CD14-positive monocyte (primary cell): ENCODE results near the gene SHANK3. TPM values are rescaled to one million over a fixed set of nuclear protein-coding genes. Genes with fewer than 3 reads are reported as not detected.
A peak's percentile ranks its signal among the peaks of the same experiment; 100 is the strongest.

ENCODE experiments used
- DNase-seq, 3 donors: peaks; one replicate each; pipeline ENCODE4 v3.0.0-alpha.2; 2011 to 2022
- H2AFZ ChIP-seq: 2 replicates; pipeline ENCODE4 v1.6.0; 2012; ENCODE audit warnings: mild to moderate bottlenecking, low read depth, low read length, inconsistent platforms; ENCODE audit not compliant: insufficient read depth, poor library complexity, severe bottlenecking
- H3K27ac ChIP-seq, 2 donors: 1 replicate in 1 of 2; 2 replicates in 1 of 2; pipeline ENCODE4 v1.5.1; 2012 to 2013; ENCODE audit warnings: low read length in 2 of 2, control low read depth in 1 of 2, inconsistent platforms in 1 of 2, low read depth in 1 of 2, mild to moderate bottlenecking in 1 of 2
- H3K27me3 ChIP-seq, 2 donors: one replicate each; pipeline versions ENCODE4 v1.6.0 to v1.6.1; 2011 to 2013; ENCODE audit warnings: low read length in 2 of 2; ENCODE audit not compliant: control insufficient read depth in 2 of 2, insufficient read depth in 2 of 2
- H3K36me3 ChIP-seq, 2 donors: replicated peaks in 1 of 2; 1 replicate in 1 of 2; 2 replicates in 1 of 2; pipeline versions ENCODE4 v1.5.1 to v1.6.1; 2012 to 2013; ENCODE audit warnings: low read length in 2 of 2, control low read depth in 1 of 2, inconsistent platforms in 1 of 2, mild to moderate bottlenecking in 1 of 2; ENCODE audit not compliant: insufficient read depth in 2 of 2, control insufficient read depth in 1 of 2
- H3K4me1 ChIP-seq, 2 donors: 1 replicate in 1 of 2; 2 replicates in 1 of 2; pipeline versions ENCODE4 v1.5.1 to v1.6.1; 2012 to 2013; ENCODE audit warnings: low read length in 2 of 2, control low read depth in 1 of 2, inconsistent platforms in 1 of 2, mild to moderate bottlenecking in 1 of 2, moderate library complexity in 1 of 2; ENCODE audit not compliant: insufficient read depth in 2 of 2, control insufficient read depth in 1 of 2
- H3K4me2 ChIP-seq: replicated peaks from 2 replicates; pipeline ENCODE3; 2012; ENCODE audit warnings: low read length, moderate library complexity, mild to moderate bottlenecking; ENCODE audit not compliant: poor library complexity, severe bottlenecking; ENCODE audit errors: extremely low read depth
- H3K4me3 ChIP-seq, 3 experiments: fragments of 200-600 bp in 1 of 3; sonication (generic) in 1 of 3; replicated peaks in 1 of 3; 1 replicate in 2 of 3; 2 replicates in 1 of 3; pipeline ENCODE4 v1.5.1; 2011 to 2013; ENCODE audit warnings: low read length in 3 of 3, mild to moderate bottlenecking in 3 of 3, control low read depth in 2 of 3, low read depth in 2 of 3, inconsistent platforms in 1 of 3, moderate library complexity in 1 of 3
- H3K79me2 ChIP-seq: 2 replicates; pipeline ENCODE4 v1.6.0; 2012; ENCODE audit warnings: mild to moderate bottlenecking, control low read depth, inconsistent platforms, low read length, moderate library complexity; ENCODE audit not compliant: insufficient read depth
- H3K9ac ChIP-seq: 2 replicates; pipeline ENCODE4 v1.6.0; 2017; ENCODE audit warnings: low read length, mild to moderate bottlenecking; ENCODE audit not compliant: insufficient read depth, poor library complexity, severe bottlenecking
- H3K9me3 ChIP-seq, 2 donors: replicated peaks in 1 of 2; 1 replicate in 1 of 2; 2 replicates in 1 of 2; pipeline versions ENCODE4 v1.5.1 to v1.6.1; 2012 to 2013; ENCODE audit warnings: low read length in 2 of 2, control low read depth in 1 of 2; ENCODE audit not compliant: control insufficient read depth in 1 of 2, insufficient read depth in 1 of 2
- H4K20me1 ChIP-seq: 2 replicates; pipeline ENCODE4 v1.6.0; 2012; ENCODE audit warnings: mild to moderate bottlenecking, low read length, control low read depth, moderate library complexity; ENCODE audit not compliant: insufficient read depth
- H3K27ac Mint-ChIP-seq, 7 donors: one replicate each; pipeline ENCODE4 v1.8.0; 2020; ENCODE audit warnings: mild to moderate bottlenecking in 7 of 7, mixed read lengths in 7 of 7, moderate library complexity in 6 of 7, inconsistent platforms in 2 of 7
- H3K27me3 Mint-ChIP-seq, 3 donors: one replicate each; pipeline ENCODE4 v1.8.0; 2021 to 2022; ENCODE audit warnings: low read depth in 3 of 3, mild to moderate bottlenecking in 3 of 3, mixed read lengths in 3 of 3, moderate library complexity in 3 of 3, inconsistent platforms in 1 of 3
- H3K36me3 Mint-ChIP-seq, 2 donors: one replicate each; pipeline ENCODE4 v1.8.0; 2020; ENCODE audit warnings: mixed read lengths in 2 of 2, inconsistent platforms in 1 of 2, mild to moderate bottlenecking in 1 of 2
- H3K4me1 Mint-ChIP-seq: one replicate; pipeline ENCODE4 v1.8.0; 2020; ENCODE audit warnings: mild to moderate bottlenecking, mixed read lengths
- H3K4me3 Mint-ChIP-seq, 2 donors: one replicate each; pipeline ENCODE4 v1.8.0; 2020; ENCODE audit warnings: mild to moderate bottlenecking in 2 of 2, mixed read lengths in 2 of 2, moderate library complexity in 1 of 2
- H3K9me3 Mint-ChIP-seq, 7 donors: one replicate each; pipeline ENCODE4 v1.8.0; 2020 to 2022; ENCODE audit warnings: mixed read lengths in 7 of 7, mild to moderate bottlenecking in 6 of 7, moderate library complexity in 6 of 7, inconsistent platforms in 2 of 7
- WGBS: methylation state at CpG from one replicate; pipeline ENCODE4 v1.1.5; 2013; ENCODE audit warnings: missing lambda C conversion rate; ENCODE audit not compliant: insufficient coverage; 5-methylcytosine and 5-hydroxymethylcytosine counted together
- intact Hi-C, 2 donors: fragments of 100-400 bp; cut with micrococcal nuclease; formaldehyde crosslinking; loops; one replicate each; pipeline versions ENCODE4 v1.15.0 to v1.15.1; 2023
- polyA plus RNA-seq, 3 donors: library from polyadenylated mRNA; depleted of rRNA in 1 of 3; unstranded in 2 of 3; stranded (reverse) in 1 of 3; fragments of 300-500 nt in 2 of 3; fragments of >200 nt in 1 of 3; fragmentation: Illumina TruSeq in 2 of 3; gene quantifications; 1 replicate in 2 of 3; 2 replicates in 1 of 3; pipeline ENCODE4 v1.2.3, GENCODE V29; 2012 to 2021
- TF ChIP-seq, protein P1 (sequence below): fragments of 200-600 bp; IDR thresholded peaks from one replicate; pipeline ENCODE4 v1.8.0; 2022; ENCODE audit warnings: antibody characterized with exemption, mild to moderate bottlenecking

The SHANK3 gene
- polyA plus RNA-seq, 3 donors: not detected

DNA sequence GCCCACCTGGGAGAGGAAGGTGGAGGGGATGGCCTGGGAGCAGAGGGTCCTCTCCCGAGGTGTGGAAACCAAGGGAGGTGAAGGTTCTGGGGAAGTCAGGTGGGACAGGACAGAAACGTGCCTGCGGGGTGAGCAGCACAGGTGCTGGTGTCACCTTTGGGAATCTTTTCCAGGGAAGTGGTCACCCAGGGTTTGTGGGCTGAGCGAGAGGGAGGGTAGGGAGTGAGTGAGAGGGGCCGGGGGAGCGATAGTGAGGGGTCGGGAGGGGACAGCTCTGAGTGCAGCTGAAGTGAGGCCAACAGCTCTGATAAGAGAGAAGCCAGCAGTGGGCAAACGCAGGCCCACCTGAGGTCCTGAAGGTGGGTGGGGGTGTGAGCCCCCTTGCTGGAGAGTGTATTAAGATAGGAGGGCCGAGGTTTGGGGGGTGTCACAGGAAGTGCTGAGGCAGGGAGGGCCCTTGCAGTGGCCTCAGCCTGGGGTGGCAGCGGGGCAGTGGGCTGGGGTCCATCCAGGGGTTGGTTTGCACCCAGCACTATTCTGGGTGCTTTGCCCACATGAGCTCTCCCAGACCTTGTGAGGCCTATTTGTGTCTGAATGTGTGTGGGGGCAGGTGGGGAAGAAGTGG lies 1.6 kb upstream of the SHANK3 start:
- intact Hi-C loops: no loop called here
- Mint-ChIP-seq H3K27me3 (peaks cover 48 to 60% (median 50%) of the 10 kb centered on the region in 3 donors), H3K4me3 (peak overlapping the region in 1 of 2 donors; percentile 49), H3K4me1 (peaks cover 13% of the 10 kb centered on the region), H3K36me3 (peaks cover 0 to 6% of the 10 kb centered on the region in 2 donors), H3K27ac (no peak overlapping the region), H3K9me3 (peaks cover 0 to 12% (median 8%) of the 10 kb centered on the region in 7 donors)
- no peak overlapping the region for H3K27ac ChIP-seq
- 69% methylated on average over 10 of the region's 10 CpGs for WGBS
- peaks cover 12 to 14% of the 10 kb centered on the region in 2 donors for H3K4me1 ChIP-seq
- TF ChIP-seq, protein P1, sequence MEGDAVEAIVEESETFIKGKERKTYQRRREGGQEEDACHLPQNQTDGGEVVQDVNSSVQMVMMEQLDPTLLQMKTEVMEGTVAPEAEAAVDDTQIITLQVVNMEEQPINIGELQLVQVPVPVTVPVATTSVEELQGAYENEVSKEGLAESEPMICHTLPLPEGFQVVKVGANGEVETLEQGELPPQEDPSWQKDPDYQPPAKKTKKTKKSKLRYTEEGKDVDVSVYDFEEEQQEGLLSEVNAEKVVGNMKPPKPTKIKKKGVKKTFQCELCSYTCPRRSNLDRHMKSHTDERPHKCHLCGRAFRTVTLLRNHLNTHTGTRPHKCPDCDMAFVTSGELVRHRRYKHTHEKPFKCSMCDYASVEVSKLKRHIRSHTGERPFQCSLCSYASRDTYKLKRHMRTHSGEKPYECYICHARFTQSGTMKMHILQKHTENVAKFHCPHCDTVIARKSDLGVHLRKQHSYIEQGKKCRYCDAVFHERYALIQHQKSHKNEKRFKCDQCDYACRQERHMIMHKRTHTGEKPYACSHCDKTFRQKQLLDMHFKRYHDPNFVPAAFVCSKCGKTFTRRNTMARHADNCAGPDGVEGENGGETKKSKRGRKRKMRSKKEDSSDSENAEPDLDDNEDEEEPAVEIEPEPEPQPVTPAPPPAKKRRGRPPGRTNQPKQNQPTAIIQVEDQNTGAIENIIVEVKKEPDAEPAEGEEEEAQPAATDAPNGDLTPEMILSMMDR: no peak
- no peak overlapping the region for H3K9ac ChIP-seq
- no peak overlapping the region for H2AFZ ChIP-seq
- no peaks in the 10 kb centered on the region for H3K79me2 ChIP-seq
- peaks cover 18 to 47% of the 10 kb centered on the region in 2 donors for H3K27me3 ChIP-seq
- H3K4me3 ChIP-seq: no peak overlapping the region
- no peak overlapping the region for H3K4me2 ChIP-seq
- H3K9me3 ChIP-seq: peaks cover 3 to 16% of the 10 kb centered on the region in 2 donors
- H3K36me3 ChIP-seq: no peaks in the 10 kb centered on the region
- no peaks in the 10 kb centered on the region for H4K20me1 ChIP-seq
- DNase-seq: no peak

GRCh38 chr22:50671641-50672040 lies 982 bp upstream of the SHANK3 start:
- H3K4me3 Mint-ChIP-seq: peak overlapping the region in 1 of 2 donors; percentile 52
- peaks cover 13% of the 10 kb centered on the region for H3K4me1 Mint-ChIP-seq
- intact Hi-C loops: no loop called here
- H3K36me3 Mint-ChIP-seq: peaks cover 0 to 6% of the 10 kb centered on the region in 2 donors
- peaks cover 51 to 66% (median 54%) of the 10 kb centered on the region in 3 donors for H3K27me3 Mint-ChIP-seq
- no peaks in the 10 kb centered on the region for H3K36me3 ChIP-seq
- no peaks in the 10 kb centered on the region for H4K20me1 ChIP-seq
- H3K27ac ChIP-seq: no peak overlapping the region
- peaks cover 12 to 14% of the 10 kb centered on the region in 2 donors for H3K4me1 ChIP-seq
- peaks cover 3 to 16% of the 10 kb centered on the region in 2 donors for H3K9me3 ChIP-seq
- WGBS: 19% methylated on average over 10 of the region's 11 CpGs
- H3K9ac ChIP-seq: no peak overlapping the region
- H3K4me3 ChIP-seq: no peak overlapping the region
- H3K9me3 Mint-ChIP-seq: peaks cover 0 to 13% (median 8%) of the 10 kb centered on the region in 7 donors
- no peak for DNase-seq
- no peak overlapping the region for H2AFZ ChIP-seq
- no peak overlapping the region for H3K4me2 ChIP-seq
- no peak overlapping the region for H3K27ac Mint-ChIP-seq
- H3K79me2 ChIP-seq: no peaks in the 10 kb centered on the region
- peaks cover 18 to 51% of the 10 kb centered on the region in 2 donors for H3K27me3 ChIP-seq
- TF ChIP-seq, protein P1: no peak
